NCI-H146 treated with DMSO at 0.1 percent for 48 hours (cell line): ENCODE results near the gene NAXE.

Source experiments
- DNase-seq: peaks from one replicate; lab custom pipeline; 2025; ENCODE audit not compliant: unreplicated experiment; lab: John Stamatoyannopoulos, UW

NAXE gene

GRCh38 chr1:156643049-156643777 lies 51.6 kb downstream of the NAXE start:
- DNase-seq, result no peak

- no peak for DNase-seq
These were observed 52.2 kb downstream of the NAXE start for GRCh38 chr1:156643778-156644092.
